Esophagus squamous epithelium (tissue), 4 donors: ENCODE measurements around the gene TMBIM6.

Experiments
- CTCF ChIP-seq, 6 experiments: fragments of 450-650 bp in 4 of 6; fragments of 200-600 bp in 2 of 6; sonication (generic) in 2 of 6; IDR thresholded peaks; one replicate each; pipeline ENCODE4 v1.5.1; 2016 to 2019; ENCODE audit warnings: antibody characterized with exemption in 6 of 6, mild to moderate bottlenecking in 4 of 6, moderate library complexity in 4 of 6
- POLR2A ChIP-seq, 4 donors: fragments of 450-650 bp; IDR thresholded peaks; one replicate each; pipeline ENCODE4 v1.6.1; 2017; ENCODE audit warnings: antibody characterized with exemption in 4 of 4, mild to moderate bottlenecking in 4 of 4, moderate library complexity in 3 of 4

GRCh38 chr12:49808686-49809380 lies 67.5 kb downstream of the TMBIM6 start:
- TF ChIP-seq CTCF (IDR thresholded peaks at IDR 0.05) (no peak), POLR2A (IDR thresholded peaks at IDR 0.05) (no peak)
